ENCODE data around the gene MCRS1.
"Not testable (repeated sequence)": the region's sequence is repeated elsewhere in the genome, so short reads cannot be mapped to it uniquely, and the experiment has no call there.

MCRS1 gene

GRCh38 chr12:49509681-49510080, 58.3 kb downstream of the MCRS1 start:
- not testable (repeated sequence) for DNase-seq

All from NCI-H82 (cell line).